CD4-positive, alpha-beta T cell treated with Interleukin-15 for 1 hour (primary cell): ENCODE results near the gene FHIT.
A peak's percentile ranks its signal among the peaks of the same experiment; 100 is the strongest.

Experiments used
- DNase-seq: peaks from one replicate; pipeline ENCODE4 v3.0.0-alpha.2; 2020

Gene FHIT

GRCh38 chr3:59798372-59799086, 1452.7 kb downstream of the FHIT start:
- no peak for DNase-seq

GRCh38 chr3:59797533-59797932, 1453.7 kb downstream of the FHIT start:
- no peak for DNase-seq

DNA sequence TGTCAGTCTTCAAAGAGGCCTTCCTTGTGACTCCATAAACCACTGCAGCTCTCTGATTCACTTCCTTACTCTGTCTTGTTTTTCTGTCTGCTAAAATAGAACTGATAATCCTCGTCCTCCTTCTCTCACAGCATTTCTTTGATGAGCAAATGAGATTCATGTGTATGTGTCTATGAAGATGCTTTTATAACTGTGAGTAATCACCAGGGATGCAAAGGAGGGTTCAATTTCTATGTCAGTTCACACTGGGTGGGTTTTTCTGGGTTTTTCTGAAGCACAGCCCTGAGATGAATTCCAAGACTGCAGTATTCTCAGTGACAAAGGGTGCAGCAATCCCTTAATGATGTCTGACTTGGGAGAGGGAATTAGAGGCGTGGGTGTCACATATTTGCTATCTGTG, 1454.8 kb downstream of the FHIT start:
- DNase-seq, result no peak

- no peak for DNase-seq
These were observed 1455.5 kb downstream of the FHIT start for GRCh38 chr3:59795756-59796155.

DNA sequence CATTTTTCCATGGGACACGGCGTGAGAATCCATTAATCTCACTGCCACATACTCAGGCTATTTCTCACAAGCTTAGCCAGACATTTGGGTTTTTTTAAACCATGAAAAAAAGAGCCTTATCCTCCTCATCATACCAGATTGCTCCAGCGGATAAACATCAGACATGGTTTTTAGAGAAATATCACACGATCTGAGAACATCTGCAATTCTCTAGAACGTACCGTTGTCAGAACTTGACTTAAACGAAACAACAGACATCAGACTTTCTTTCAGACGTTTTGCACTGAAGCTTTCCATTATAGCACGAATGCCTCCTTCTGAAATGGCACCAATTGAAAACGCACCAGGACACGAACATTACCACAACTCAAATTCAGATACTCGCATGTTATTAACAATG, 1457.3 kb downstream of the FHIT start:
- DNase-seq, result no peak

GRCh38 chr3:59791774-59792308, 1459.4 kb downstream of the FHIT start:
- DNase-seq, result no peak

DNA sequence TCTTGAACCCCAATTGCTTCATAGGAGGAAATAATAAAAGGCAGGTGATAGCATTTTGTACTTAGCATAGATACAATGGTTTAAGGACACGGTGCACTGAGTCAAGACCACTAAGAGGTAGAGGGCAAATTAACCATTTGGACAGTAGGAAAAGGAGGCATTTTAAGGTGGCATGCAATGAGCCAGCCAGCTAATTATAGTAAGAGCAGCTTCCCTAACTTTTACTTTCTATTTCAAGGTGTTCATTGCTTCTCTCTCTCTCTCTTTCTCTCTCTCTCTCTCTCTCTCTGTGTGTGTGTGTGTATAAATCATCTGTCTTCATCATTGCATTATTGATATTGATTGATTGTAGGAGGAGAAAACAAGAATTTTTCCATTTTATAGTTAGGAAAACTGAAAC, 1461.0 kb downstream of the FHIT start:
- DNase-seq, result no peak

- DNase-seq, result no peak
These were observed 1462.5 kb downstream of the FHIT start for GRCh38 chr3:59788801-59789200.

- no peak for DNase-seq
These were observed 1463.1 kb downstream of the FHIT start for GRCh38 chr3:59788133-59788532.

DNA sequence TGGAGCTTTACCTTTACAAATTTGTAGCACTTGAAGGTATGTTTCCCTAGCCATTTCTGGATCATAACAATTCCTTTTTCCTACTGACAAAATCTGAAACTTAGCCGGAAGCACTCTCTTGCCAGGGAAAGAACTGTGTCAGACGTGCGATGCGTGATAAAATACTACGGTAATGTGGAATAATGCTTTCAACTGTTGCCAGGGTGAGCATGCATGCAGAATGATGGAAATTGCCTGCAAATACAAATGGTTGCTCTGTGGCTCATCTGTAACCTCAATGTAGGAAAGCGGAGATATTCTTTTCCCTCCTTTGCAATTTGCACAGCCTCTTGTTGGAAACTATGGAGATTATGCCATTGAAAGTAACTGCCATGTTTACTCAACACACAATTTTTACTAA, 1464.9 kb downstream of the FHIT start:
- no peak for DNase-seq

- no peak for DNase-seq
These were observed 1467.1 kb downstream of the FHIT start for GRCh38 chr3:59784164-59784563.

- no peak for DNase-seq
These were observed 1467.7 kb downstream of the FHIT start for GRCh38 chr3:59783468-59783988.

DNA sequence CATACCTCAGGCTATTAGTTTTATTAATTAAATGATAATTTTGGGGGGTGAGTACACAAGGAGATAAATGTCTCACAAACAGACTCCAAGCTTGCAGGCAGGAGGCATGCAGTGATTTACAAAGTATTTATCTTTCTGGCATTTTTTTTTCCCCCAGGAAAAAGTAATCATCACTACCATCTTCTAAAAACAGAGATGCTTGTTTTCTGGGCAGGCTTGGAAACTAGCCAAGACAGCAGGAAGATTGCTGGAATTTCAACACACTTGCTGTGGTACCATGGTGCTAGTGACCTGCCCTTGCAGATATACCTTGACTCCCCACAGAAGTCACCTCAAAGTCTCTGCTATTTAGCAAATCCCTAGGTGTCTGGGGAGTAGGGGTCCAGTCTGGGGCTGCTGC, 1468.6 kb downstream of the FHIT start:
- DNase-seq, result no peak

DNA sequence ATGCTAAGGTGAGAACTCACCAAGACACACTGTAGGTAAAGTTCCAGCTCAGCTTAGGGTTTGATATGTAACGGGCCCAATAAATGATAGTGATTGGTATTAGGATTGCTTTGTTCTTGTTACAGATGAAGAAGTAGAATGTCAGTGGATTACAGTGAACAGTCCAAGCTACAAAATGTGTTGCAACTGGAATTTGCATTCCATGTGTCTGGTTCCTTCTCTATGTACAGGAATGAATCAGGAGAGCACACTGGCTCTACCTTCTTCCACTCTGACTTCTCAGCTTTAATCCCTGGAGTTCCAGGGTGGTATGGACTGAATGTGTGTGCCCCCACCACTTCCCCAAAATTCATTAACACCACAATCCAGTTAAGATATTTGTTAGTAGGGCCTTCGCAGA, 1471.0 kb downstream of the FHIT start:
- no peak for DNase-seq

DNA sequence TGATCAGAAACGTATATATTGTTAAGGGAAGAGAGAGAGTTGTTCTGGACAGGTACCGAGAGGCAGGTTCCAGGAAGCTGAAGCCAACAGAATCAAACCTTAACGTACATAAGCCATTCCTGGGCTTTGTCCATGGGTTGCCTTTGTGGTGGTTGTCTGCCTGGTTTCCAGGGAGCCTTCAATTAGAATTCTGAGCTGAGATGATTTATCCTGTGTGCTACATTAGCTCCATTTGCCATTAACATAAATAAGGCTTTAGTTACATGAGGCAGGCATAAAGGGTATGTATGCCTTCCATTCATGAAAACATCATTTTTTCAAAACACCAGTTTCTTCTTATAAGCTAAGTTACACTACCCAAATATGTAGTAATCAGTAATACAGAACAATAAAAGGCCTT, 1472.0 kb downstream of the FHIT start:
- no peak for DNase-seq

DNA sequence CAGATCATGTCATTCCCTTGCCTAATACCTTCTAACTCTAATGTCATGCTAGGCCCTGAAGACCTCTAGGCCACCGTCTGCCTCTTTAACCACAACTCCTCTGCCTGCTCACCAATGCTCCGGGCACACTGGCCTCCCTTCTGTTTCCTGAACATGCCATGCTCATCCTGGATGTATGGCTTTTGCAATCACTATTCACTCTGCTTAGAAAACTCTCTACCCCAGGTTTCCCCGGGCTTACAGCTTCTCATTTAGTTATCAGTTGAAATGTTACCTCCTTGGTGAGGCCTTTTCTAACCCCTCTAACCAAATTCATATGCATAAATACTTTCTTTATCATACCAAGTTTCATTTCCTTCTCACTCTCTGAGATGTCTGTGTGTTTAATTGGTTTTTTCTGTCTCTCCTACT, 1473.6 kb downstream of the FHIT start:
- no peak for DNase-seq

- DNase-seq, result no peak
These were observed 1474.2 kb downstream of the FHIT start for GRCh38 chr3:59777066-59777465.

DNA sequence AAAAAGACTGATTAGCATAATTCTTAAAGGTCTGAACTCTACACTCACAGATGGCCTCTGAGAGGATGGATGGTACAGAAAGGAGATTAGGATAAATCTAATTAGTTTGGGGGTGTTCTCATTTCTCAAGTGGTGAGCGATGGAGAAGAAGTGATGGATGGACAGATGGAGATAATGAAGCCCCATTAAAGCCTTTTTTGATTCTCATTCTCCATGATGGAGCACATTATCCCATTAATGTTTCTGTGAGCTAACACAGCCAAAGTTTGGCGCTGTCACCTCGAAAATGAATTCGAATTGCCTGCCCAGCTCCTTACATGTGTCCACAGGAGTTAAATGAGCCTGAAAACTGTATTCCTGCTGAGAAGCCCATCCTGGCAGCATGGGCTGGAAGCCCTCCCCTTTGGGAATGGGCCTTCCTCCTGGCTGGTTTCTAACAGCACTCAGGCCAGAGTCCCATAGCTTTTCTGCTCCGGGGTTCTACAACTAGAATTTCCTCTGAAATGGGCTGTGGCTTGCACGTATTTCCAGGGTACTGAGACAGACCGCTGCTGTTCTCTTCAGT, 1475.4 kb downstream of the FHIT start:
- DNase-seq, result no peak

- DNase-seq, result no peak
These were observed 1476.1 kb downstream of the FHIT start for GRCh38 chr3:59775106-59775505.

- DNase-seq, result no peak
These were observed 1476.6 kb downstream of the FHIT start for GRCh38 chr3:59774634-59775033.

DNA sequence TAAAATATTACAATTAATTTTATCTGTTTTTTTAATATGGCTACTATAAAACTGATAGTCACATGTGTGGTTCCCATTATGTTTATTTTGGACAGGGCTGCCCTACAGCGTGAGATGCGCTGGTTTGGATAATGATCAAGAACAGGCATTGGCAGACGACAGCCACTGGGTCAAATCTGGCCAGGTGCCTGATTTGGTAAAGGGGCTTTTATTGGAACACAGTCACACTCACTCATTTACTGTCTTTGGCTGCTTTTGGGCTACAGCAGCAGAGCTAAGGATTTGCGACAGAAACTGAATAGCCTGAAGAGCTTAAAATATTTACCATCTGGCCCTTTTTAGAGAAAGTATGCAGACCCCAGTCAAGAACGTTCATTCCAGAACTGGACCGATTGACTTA, 1477.3 kb downstream of the FHIT start:
- no peak for DNase-seq

- DNase-seq, result peak; percentile 31
These were observed 1478.5 kb downstream of the FHIT start for GRCh38 chr3:59772416-59773408.

GRCh38 chr3:59771768-59772181, 1479.5 kb downstream of the FHIT start:
- DNase-seq, result no peak
